HepG2 (cell line): ENCODE measurements around the gene MRPL10. TPM values are rescaled to one million over a fixed set of nuclear protein-coding genes. Genes with fewer than 3 reads are reported as not detected.
A peak's percentile ranks its signal among the peaks of the same experiment; 100 is the strongest.

Source experiments
- ASH2L ChIP-seq: fragments of 300-600, 200-600 bp; sonication (generic); IDR thresholded peaks from 2 replicates; pipeline ENCODE4 v1.7.0; 2017; ENCODE audit warnings: low read depth, mild to moderate bottlenecking, moderate library complexity, mixed read lengths, low read length; ENCODE audit not compliant: insufficient read length
- ATAD3A ChIP-seq: sonication (generic); formaldehyde crosslinking; IDR thresholded peaks from 2 replicates; pipeline ENCODE4 v1.4.0; 2020; ENCODE audit warnings: missing genetic modification reagents
- ATF1 ChIP-seq: IDR thresholded peaks from 2 replicates; pipeline ENCODE4 v1.6.1; 2016; ENCODE audit warnings: mild to moderate bottlenecking, control low read depth
- FOXM1 ChIP-seq: sonication (generic); formaldehyde crosslinking; IDR thresholded peaks from 2 replicates; pipeline ENCODE4 v1.5.0; 2020; ENCODE audit warnings: missing genetic modification reagents
- GABPB1 ChIP-seq: IDR thresholded peaks from 2 replicates; pipeline ENCODE4 v1.6.1; 2016; ENCODE audit warnings: mild to moderate bottlenecking, missing genetic modification reagents, moderate library complexity, missing compliant biosample characterization
- GPN1 ChIP-seq: sonication (generic); formaldehyde crosslinking; IDR thresholded peaks from 2 replicates; pipeline ENCODE4 v1.5.1; 2020; ENCODE audit warnings: missing genetic modification reagents, borderline replicate concordance
- NCOA1 ChIP-seq: sonication (generic); formaldehyde crosslinking; IDR thresholded peaks from 2 replicates; pipeline ENCODE4 v1.9.0; 2021; ENCODE audit warnings: missing genetic modification reagents
- NKX3-1 ChIP-seq: sonication (generic); formaldehyde crosslinking; IDR thresholded peaks from 2 replicates; pipeline ENCODE4 v1.5.0; 2020; ENCODE audit warnings: missing genetic modification reagents
- PRDM10 ChIP-seq: sonication (generic); formaldehyde crosslinking; IDR thresholded peaks from 2 replicates; pipeline ENCODE4 v1.4.0; 2020; ENCODE audit warnings: low read depth, missing genetic modification reagents
- RAD51 ChIP-seq: fragments of 450-650 bp; IDR thresholded peaks from 2 replicates; pipeline ENCODE4 v1.6.1; 2016; ENCODE audit warnings: borderline replicate concordance
- TAF1 ChIP-seq: sonication (generic); formaldehyde crosslinking; IDR thresholded peaks from 2 replicates; pipeline ENCODE4 v1.4.0; 2020; ENCODE audit warnings: missing genetic modification reagents
- TMF1 ChIP-seq: sonication (generic); formaldehyde crosslinking; IDR thresholded peaks from 2 replicates; pipeline ENCODE4 v1.8.1; 2022; ENCODE audit warnings: low read depth, missing genetic modification reagents
- ZNF337 ChIP-seq: sonication (generic); formaldehyde crosslinking; IDR thresholded peaks from 2 replicates; pipeline ENCODE4 v1.5.1; 2020; ENCODE audit warnings: missing genetic modification reagents, low read depth, mild to moderate bottlenecking, borderline replicate concordance
- ZNF574 ChIP-seq: sonication (generic); formaldehyde crosslinking; IDR thresholded peaks from 2 replicates; pipeline ENCODE4 v1.4.0; 2020; ENCODE audit warnings: missing genetic modification reagents
- ZNF816 ChIP-seq: sonication (generic); formaldehyde crosslinking; IDR thresholded peaks from 2 replicates; pipeline ENCODE4 v1.8.0; 2022; ENCODE audit warnings: missing genetic modification reagents, mild to moderate bottlenecking, borderline replicate concordance
- polyA plus RNA-seq, 8 experiments: library from polyadenylated mRNA; depleted of rRNA in 3 of 8; stranded (reverse) in 7 of 8; unstranded in 1 of 8; fragments of >200 nt; fragmentation: Illumina TruSeq in 4 of 8; extraction: Trizol in 4 of 8; gene quantifications; 2 replicates each; pipeline versions ENCODE4 v1.2.1 to v1.2.3, GENCODE V29; 2011 to 2016; ENCODE audit warnings: low read depth in 4 of 8, missing spikeins in 1 of 8, mixed read lengths in 1 of 8; ENCODE audit not compliant: insufficient read depth in 1 of 8
- total RNA-seq, 5 experiments: library from RNA; depleted of rRNA; stranded (reverse); fragments of >200 nt; fragmentation: Illumina TruSeq; extraction: Trizol; gene quantifications; 2 replicates each; pipeline ENCODE4 v1.2.3, GENCODE V29; 2016; ENCODE audit warnings: low read depth in 1 of 5
- TF ChIP-seq, protein P1 (sequence below): sonication (generic); formaldehyde crosslinking; IDR thresholded peaks from 2 replicates; pipeline ENCODE4 v1.4.0; 2020; ENCODE audit warnings: missing genetic modification reagents
- TF ChIP-seq, protein P2 (sequence below): sonication (generic); formaldehyde crosslinking; IDR thresholded peaks from 2 replicates; pipeline ENCODE4 v1.5.1; 2020; ENCODE audit warnings: missing genetic modification reagents, mild to moderate bottlenecking, borderline replicate concordance

Gene MRPL10
- total and polyA plus RNA-seq, 2 of the 13 experiments (the other 11 are each of a cell fraction or from before 2014, with no cell fraction given), result 56.7 to 149 TPM

- peak; percentile 71; the same call in 1 of the 2 replicates for TF ChIP-seq NCOA1 (CRISPR knock-in tag)
- TF ChIP-seq, protein P1, sequence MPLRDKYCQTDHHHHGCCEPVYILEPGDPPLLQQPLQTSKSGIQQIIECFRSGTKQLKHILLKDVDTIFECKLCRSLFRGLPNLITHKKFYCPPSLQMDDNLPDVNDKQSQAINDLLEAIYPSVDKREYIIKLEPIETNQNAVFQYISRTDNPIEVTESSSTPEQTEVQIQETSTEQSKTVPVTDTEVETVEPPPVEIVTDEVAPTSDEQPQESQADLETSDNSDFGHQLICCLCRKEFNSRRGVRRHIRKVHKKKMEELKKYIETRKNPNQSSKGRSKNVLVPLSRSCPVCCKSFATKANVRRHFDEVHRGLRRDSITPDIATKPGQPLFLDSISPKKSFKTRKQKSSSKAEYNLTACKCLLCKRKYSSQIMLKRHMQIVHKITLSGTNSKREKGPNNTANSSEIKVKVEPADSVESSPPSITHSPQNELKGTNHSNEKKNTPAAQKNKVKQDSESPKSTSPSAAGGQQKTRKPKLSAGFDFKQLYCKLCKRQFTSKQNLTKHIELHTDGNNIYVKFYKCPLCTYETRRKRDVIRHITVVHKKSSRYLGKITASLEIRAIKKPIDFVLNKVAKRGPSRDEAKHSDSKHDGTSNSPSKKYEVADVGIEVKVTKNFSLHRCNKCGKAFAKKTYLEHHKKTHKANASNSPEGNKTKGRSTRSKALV (CRISPR knock-in tag), result peak; percentile 76; the same call in 1 of the 2 replicates
- 0 out of 2 replicates have a peak, but pooled peaks have one; percentile 40 for TF ChIP-seq TMF1 (CRISPR knock-in tag)
- TF ChIP-seq, protein P2, sequence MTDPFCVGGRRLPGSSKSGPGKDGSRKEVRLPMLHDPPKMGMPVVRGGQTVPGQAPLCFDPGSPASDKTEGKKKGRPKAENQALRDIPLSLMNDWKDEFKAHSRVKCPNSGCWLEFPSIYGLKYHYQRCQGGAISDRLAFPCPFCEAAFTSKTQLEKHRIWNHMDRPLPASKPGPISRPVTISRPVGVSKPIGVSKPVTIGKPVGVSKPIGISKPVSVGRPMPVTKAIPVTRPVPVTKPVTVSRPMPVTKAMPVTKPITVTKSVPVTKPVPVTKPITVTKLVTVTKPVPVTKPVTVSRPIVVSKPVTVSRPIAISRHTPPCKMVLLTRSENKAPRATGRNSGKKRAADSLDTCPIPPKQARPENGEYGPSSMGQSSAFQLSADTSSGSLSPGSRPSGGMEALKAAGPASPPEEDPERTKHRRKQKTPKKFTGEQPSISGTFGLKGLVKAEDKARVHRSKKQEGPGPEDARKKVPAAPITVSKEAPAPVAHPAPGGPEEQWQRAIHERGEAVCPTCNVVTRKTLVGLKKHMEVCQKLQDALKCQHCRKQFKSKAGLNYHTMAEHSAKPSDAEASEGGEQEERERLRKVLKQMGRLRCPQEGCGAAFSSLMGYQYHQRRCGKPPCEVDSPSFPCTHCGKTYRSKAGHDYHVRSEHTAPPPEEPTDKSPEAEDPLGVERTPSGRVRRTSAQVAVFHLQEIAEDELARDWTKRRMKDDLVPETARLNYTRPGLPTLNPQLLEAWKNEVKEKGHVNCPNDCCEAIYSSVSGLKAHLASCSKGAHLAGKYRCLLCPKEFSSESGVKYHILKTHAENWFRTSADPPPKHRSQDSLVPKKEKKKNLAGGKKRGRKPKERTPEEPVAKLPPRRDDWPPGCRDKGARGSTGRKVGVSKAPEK, result no peak; the same call in 1 of the 2 replicates
- TF ChIP-seq RAD51, result no peak
- peak; percentile 53; the same call in 1 of the 2 replicates for TF ChIP-seq ATAD3A (CRISPR knock-in tag)
- TF ChIP-seq ZNF574 (CRISPR knock-in tag), result peak; percentile 87
- peak; percentile 70; the same call in 1 of the 2 replicates for TF ChIP-seq GPN1 (CRISPR knock-in tag)
- TF ChIP-seq PRDM10, result peak; percentile 33; the same call in 1 of the 2 replicates
- TF ChIP-seq ASH2L, result peak; percentile 57
- TF ChIP-seq ZNF816, result peak; percentile 82
- peak; percentile 63 for TF ChIP-seq TAF1 (CRISPR knock-in tag)
- TF ChIP-seq ATF1, result no peak
- TF ChIP-seq GABPB1, result peak; percentile 94
- TF ChIP-seq NKX3-1 (CRISPR knock-in tag), result peak; percentile 55
- TF ChIP-seq FOXM1 (CRISPR knock-in tag), result no peak
- peak; percentile 86; the same call in 1 of the 2 replicates for TF ChIP-seq ZNF337
Observed at GRCh38 chr17:47840742-47841487, 9.6 kb upstream of the MRPL10 start, which contains the start of gene SCRN2 (continued).
